Right lobe of liver (tissue), 6 donors: Measurements from ENCODE around the gene PARM1. TPM values are rescaled to one million over a fixed set of nuclear protein-coding genes. Genes with fewer than 3 reads are reported as not detected.

ENCODE experiments used
- ATAC-seq, 4 donors: fragments of 200-7000 bp; cut with Tn5 transposase; one replicate each; pipeline ENCODE4 v1.9.1; 2020; ENCODE audit warnings: mild to moderate bottlenecking in 4 of 4, moderate library complexity in 4 of 4
- DNase-seq, 3 donors: peaks; one replicate each; pipeline ENCODE4 v3.0.0-alpha.2; 2020
- H3K27ac ChIP-seq, 3 donors: fragments of 200-600 bp; one replicate each; pipeline ENCODE4 v1.8.0; 2022
- H3K27me3 ChIP-seq, 2 donors: fragments of 200-600 bp; one replicate each; pipeline ENCODE4 v1.8.0; 2022
- H3K36me3 ChIP-seq, 4 donors: fragments of 200-600 bp; sonication (generic) in 1 of 4; one replicate each; pipeline versions ENCODE4 v1.5.1 to v1.8.0; 2017 to 2022; ENCODE audit warnings: control low read depth in 1 of 4
- H3K4me1 ChIP-seq, 4 donors: fragments of 200-600 bp; sonication (generic) in 1 of 4; one replicate each; pipeline versions ENCODE4 v1.5.1 to v1.8.0; 2017 to 2022; ENCODE audit warnings: control low read depth in 1 of 4
- H3K4me3 ChIP-seq, 3 donors: fragments of 200-600 bp; one replicate each; pipeline ENCODE4 v1.8.0; 2022
- H3K9me3 ChIP-seq, 4 donors: fragments of 200-600 bp; sonication (generic) in 1 of 4; one replicate each; pipeline versions ENCODE4 v1.5.1 to v1.8.0; 2017 to 2022; ENCODE audit warnings: control low read depth in 1 of 4
- CTCF ChIP-seq, 4 donors: fragments of 200-600 bp in 3 of 4; fragments of 450-650 bp in 1 of 4; IDR thresholded peaks; one replicate each; pipeline versions ENCODE4 v1.5.1 to v1.8.0; 2016 to 2022; ENCODE audit warnings: antibody characterized with exemption in 4 of 4, mild to moderate bottlenecking in 2 of 4
- POLR2A ChIP-seq: fragments of 450-650 bp; IDR thresholded peaks from one replicate; pipeline ENCODE4 v1.6.1; 2017; ENCODE audit warnings: antibody characterized with exemption, mild to moderate bottlenecking
- WGBS: methylation state at CpG from one replicate; pipeline ENCODE4 v1.1.6; 2018; ENCODE audit warnings: low coverage, low lambda C conversion rate; ENCODE audit not compliant: insufficient coverage; ENCODE audit errors: missing lambda C conversion rate; 5-methylcytosine and 5-hydroxymethylcytosine counted together
- intact Hi-C, 2 donors: fragments of 100-400 bp; cut with DNase I; formaldehyde crosslinking; loops; one replicate each; pipeline versions ENCODE4 v1.11.2 to v1.14.1; 2022
- total RNA-seq, 6 experiments: library from RNA; depleted of rRNA in 2 of 6; stranded (reverse); fragments of >200 nt in 2 of 6; fragmentation: NEBNext Ultra II Directional in 3 of 6; extraction: Animal tissue kit (Norgen Biotek cat#: 25700) in 3 of 6; gene quantifications; one replicate each; pipeline versions ENCODE4 v1.1.0 to v1.2.4, GENCODE V29; 2016 to 2023
- donor health status: DM: no; HTN: yes; CAD: no.
- donor health status: DM: no; HTN: no; CAD: no.
- donor health status: DM: no; HTN: no; CAD: no.
- donor health status: DM: no; HTN: yes; CAD: no.
- donor health status: DM: no; HTN: yes; CAD: no.

PARM1 gene
- total RNA-seq, 6 experiments from 2014 or later: 0.18 to 1.2 (median 0.31) TPM

- TF ChIP-seq POLR2A (no peak), CTCF (IDR thresholded peaks at IDR 0.05) (no peak)
- intact Hi-C loops: no loop called here
- DNase-seq (no peak), ATAC-seq (no peak)
- 61% methylated on average over 8 of the region's 9 CpGs for WGBS
- no peak overlapping the region for H3K4me3 ChIP-seq
- H3K4me1 ChIP-seq: no peaks in the 10 kb centered on the region
- no peaks in the 10 kb centered on the region for H3K9me3 ChIP-seq
- no peak overlapping the region for H3K27ac ChIP-seq
- no peaks in the 10 kb centered on the region for H3K27me3 ChIP-seq
- no peaks in the 10 kb centered on the region for H3K36me3 ChIP-seq
These were observed 36.9 kb downstream of the PARM1 start for GRCh38 chr4:74969507-74970474.

GRCh38 chr4:74970577-74970976 lies 37.7 kb downstream of the PARM1 start:
- H3K4me3 ChIP-seq: no peak overlapping the region
- H3K27me3 ChIP-seq: no peaks in the 10 kb centered on the region
- no peak overlapping the region for H3K27ac ChIP-seq
- H3K4me1 ChIP-seq: no peaks in the 10 kb centered on the region
- no peak for ATAC-seq
- no peak for TF ChIP-seq CTCF (IDR thresholded peaks at IDR 0.05)
- TF ChIP-seq POLR2A: no peak
- 71% methylated on average over 1 of the region's 1 CpG for WGBS
- no peaks in the 10 kb centered on the region for H3K36me3 ChIP-seq
- intact Hi-C loops: no loop called here
- no peak for DNase-seq
- no peaks in the 10 kb centered on the region for H3K9me3 ChIP-seq

GRCh38 chr4:74971862-74972261 lies 38.9 kb downstream of the PARM1 start:
- WGBS: 50% methylated on average over 1 of the region's 1 CpG
- Histone ChIP-seq H3K27ac (no peak overlapping the region), H3K4me1 (no peaks in the 10 kb centered on the region), H3K4me3 (no peak overlapping the region), H3K36me3 (no peaks in the 10 kb centered on the region), H3K9me3 (no peaks in the 10 kb centered on the region), H3K27me3 (no peaks in the 10 kb centered on the region)
- intact Hi-C loops: no loop called here
- TF ChIP-seq POLR2A (no peak), CTCF (IDR thresholded peaks at IDR 0.05) (no peak)
- no peak for DNase-seq
- ATAC-seq: no peak

- no peaks in the 10 kb centered on the region for H3K4me1 ChIP-seq
- ATAC-seq (no peak), DNase-seq (no peak)
- intact Hi-C loops: no loop called here
- H3K27me3 ChIP-seq: no peaks in the 10 kb centered on the region
- H3K9me3 ChIP-seq: no peaks in the 10 kb centered on the region
- no peak overlapping the region for H3K27ac ChIP-seq
- TF ChIP-seq CTCF (IDR thresholded peaks at IDR 0.05): no peak
- no peak for TF ChIP-seq POLR2A
- H3K36me3 ChIP-seq: no peaks in the 10 kb centered on the region
- no peak overlapping the region for H3K4me3 ChIP-seq
- 58% methylated on average over 2 of the region's 2 CpGs for WGBS
These were observed 42.2 kb downstream of the PARM1 start for GRCh38 chr4:74975082-74975481.
